SU-DHL-6 (cell line): ENCODE measurements around the gene BICDL2.

Source experiments
- EZH2phosphoT487 ChIP-seq: fragments of 200-600 bp; sonication (generic), shearing (Covaris generic); conservative IDR thresholded peaks from 2 replicates; pipeline ENCODE4 v1.6.1; 2018; ENCODE audit warnings: mild to moderate bottlenecking, antibody characterized with exemption, low read length, moderate library complexity, mixed read lengths
- TF ChIP-seq, protein P1 (sequence below): fragments of 200-600 bp; sonication (generic); IDR thresholded peaks from one replicate; pipeline ENCODE4 v1.5.1; 2017; ENCODE audit warnings: antibody characterized with exemption, mild to moderate bottlenecking, low read length, moderate library complexity; ENCODE audit not compliant: insufficient read depth, poor library complexity, severe bottlenecking

DNA sequence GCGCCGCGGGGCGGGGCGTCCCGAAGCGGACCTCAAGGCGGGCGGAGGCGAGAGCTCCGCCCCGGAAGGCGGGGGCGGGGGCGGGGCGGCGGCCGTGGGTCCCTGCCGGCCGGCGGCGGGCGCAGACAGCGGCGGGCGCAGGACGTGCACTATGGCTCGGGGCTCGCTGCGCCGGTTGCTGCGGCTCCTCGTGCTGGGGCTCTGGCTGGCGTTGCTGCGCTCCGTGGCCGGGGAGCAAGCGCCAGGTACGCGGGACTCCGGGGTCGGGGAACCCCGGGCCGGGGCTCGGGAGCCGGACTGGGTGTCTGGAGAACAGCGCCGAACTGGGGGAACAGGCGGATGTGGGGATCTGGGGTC lies 16.5 kb downstream of the BICDL2 start, which contains the start of gene TNFRSF12A:
- TF ChIP-seq, protein P1, sequence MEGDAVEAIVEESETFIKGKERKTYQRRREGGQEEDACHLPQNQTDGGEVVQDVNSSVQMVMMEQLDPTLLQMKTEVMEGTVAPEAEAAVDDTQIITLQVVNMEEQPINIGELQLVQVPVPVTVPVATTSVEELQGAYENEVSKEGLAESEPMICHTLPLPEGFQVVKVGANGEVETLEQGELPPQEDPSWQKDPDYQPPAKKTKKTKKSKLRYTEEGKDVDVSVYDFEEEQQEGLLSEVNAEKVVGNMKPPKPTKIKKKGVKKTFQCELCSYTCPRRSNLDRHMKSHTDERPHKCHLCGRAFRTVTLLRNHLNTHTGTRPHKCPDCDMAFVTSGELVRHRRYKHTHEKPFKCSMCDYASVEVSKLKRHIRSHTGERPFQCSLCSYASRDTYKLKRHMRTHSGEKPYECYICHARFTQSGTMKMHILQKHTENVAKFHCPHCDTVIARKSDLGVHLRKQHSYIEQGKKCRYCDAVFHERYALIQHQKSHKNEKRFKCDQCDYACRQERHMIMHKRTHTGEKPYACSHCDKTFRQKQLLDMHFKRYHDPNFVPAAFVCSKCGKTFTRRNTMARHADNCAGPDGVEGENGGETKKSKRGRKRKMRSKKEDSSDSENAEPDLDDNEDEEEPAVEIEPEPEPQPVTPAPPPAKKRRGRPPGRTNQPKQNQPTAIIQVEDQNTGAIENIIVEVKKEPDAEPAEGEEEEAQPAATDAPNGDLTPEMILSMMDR = no peak
- no peak for TF ChIP-seq EZH2phosphoT487
